Non-pigmented ciliary epithelial cell (primary cell): ENCODE data around the gene TTLL11.

Experiments
- DNase-seq: peaks from one replicate; pipeline ENCODE4 v3.0.0-alpha.2; 2010; ENCODE audit warnings: low read depth

Gene TTLL11, protein sequence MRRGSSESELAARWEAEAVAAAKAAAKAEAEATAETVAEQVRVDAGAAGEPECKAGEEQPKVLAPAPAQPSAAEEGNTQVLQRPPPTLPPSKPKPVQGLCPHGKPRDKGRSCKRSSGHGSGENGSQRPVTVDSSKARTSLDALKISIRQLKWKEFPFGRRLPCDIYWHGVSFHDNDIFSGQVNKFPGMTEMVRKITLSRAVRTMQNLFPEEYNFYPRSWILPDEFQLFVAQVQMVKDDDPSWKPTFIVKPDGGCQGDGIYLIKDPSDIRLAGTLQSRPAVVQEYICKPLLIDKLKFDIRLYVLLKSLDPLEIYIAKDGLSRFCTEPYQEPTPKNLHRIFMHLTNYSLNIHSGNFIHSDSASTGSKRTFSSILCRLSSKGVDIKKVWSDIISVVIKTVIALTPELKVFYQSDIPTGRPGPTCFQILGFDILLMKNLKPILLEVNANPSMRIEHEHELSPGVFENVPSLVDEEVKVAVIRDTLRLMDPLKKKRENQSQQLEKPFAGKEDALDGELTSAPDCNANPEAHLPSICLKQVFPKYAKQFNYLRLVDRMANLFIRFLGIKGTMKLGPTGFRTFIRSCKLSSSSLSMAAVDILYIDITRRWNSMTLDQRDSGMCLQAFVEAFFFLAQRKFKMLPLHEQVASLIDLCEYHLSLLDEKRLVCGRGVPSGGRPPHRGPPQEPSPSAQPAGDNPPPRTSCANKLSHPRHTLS

DNA sequence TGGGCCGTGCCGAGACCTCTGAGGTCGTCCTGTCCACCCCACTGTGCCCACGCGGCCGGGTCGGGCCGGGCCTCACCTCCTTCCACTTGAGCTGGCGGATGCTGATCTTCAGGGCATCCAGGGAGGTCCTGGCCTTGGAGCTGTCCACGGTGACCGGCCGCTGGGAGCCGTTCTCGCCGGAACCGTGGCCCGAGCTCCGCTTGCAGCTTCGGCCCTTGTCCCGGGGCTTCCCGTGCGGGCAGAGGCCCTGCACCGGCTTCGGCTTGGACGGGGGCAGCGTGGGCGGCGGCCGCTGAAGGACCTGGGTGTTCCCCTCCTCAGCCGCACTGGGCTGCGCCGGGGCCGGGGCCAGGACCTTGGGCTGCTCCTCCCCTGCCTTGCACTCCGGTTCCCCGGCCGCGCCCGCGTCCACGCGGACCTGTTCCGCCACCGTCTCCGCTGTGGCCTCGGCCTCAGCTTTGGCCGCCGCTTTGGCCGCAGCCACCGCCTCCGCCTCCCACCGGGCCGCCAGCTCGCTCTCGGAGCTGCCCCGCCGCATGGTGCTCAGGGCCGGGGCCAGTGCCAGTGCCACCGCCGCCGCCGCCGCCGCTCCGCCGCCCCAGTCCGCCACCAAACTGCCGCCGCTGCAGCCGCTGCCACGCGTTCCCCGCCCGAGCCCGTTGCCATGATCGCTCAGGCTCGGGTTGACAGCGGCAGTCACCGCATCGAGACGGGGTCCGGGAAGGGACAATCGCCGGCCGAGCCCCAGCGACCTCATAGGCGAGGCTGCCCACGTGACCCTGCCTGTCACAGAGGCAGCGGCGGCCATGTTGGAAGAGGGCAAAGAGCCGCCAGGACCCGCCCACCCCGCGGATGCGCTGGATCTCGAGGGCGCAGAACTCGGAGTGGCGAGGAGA, at the start of gene TTLL11:
Gene TTLL11, minus strand, starts transcription at position 698 of the 896 bp plus-strand sequence. Its CDS starts 160 bp downstream, at position 538.
- DNase-seq = peak; percentile 55

DNA sequence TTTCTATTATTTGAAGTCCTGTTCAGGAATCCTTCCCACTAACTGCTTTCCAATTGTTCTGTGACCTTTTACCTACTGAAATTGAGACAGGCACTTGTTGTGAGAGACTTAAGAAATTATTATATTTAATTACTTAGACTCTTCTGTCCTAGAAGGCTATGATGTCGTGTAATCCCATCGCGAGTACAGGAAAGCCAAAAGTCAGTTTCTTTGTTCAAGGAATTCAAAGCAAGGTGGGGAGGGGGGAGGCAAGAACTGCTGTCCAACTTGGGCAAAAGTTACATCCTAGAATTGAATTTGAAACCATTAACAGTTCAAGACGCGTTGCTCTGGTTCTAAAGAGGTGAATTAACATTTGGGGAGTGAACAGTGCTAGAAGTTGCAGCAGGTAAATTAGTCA, 48.6 kb upstream of the TTLL11 start:
- no peak for DNase-seq

DNA sequence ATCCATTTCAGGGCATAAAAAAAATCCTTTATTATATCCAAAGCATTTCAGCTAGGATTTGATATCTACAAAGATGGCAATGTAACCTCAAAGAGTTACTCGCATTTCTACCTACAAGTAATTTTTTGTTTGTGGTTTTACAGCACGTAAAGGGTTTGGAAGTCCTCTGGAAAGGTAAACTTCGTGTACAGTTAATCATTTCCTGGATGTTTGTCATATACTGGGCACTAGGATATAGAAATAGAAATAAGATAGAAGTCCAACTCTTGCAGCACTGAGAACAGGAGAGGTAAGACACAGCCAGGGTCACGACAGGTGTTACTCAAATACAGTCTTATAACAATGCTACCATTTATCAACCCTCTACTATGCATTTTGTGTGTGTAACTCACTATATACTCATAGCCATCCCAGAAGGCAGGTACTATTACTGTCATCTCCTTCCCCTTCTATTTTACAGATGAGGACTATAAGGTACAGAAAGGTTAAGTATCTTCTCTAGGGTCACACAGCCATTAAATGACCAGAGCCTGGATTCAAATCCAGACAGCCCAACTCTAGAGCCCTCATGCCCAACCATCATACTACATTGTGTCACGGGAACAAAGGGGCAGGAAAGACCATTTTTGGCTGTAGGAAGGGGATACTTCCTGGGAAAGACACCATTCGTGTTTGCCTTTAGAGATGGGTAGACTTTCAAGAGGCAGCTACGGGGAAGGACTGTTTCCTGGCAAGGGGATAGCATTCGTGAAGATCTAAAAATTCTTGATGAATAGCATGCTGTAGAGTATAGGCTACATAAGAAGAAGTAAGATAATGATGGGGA, 47.5 kb upstream of the TTLL11 start:
- DNase-seq = no peak

DNA sequence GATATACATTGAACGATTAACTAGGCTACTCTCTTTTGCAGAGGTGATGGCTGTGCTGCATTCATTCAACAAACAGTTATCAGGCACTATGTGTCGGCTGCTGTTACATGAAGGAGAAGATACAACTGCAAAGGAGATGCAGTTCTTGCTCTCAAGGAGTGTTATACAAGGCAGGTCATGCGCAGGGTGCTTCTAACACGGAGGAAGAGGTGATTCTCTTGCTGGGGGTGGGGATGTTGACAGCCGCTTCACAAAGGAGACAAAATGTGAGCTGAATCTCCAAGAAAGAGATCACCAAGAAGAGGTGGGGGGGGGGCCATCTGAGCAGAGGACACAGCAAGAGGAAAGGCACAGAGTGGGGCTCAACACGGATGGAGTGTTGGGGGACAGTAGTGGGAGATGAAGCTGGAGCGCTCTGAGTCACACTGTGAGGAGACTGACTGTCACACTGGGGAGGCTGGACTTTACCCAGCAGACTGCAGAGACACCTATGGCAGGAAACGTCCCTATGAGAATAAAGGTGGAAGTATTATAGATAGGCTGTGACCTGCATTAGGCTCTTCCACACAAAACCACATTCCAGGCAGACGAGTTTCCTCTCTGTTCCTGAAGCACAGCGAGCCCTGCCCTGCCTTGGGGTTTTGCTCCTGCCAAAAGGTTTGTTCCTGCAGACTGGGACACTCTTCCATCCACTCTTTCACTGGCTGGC, 45.6 kb upstream of the TTLL11 start:
- DNase-seq = no peak

DNA sequence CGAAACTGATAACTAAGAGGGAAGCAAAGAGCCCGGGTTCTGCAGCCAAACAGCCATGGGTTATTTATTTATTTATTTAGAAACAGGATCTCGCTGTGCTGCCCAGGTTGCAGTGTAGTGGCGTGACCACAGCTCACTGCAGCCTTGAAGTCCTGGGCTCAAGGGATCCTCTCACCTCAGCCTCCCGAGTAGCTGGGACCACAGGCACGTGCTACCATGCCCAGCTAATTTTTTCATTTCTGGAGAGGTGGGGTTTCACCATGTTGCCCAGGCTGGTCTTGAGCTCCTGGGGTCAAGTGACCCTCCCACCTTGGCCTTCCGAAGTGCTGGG, 42.4 kb upstream of the TTLL11 start:
- DNase-seq = no peak

DNA sequence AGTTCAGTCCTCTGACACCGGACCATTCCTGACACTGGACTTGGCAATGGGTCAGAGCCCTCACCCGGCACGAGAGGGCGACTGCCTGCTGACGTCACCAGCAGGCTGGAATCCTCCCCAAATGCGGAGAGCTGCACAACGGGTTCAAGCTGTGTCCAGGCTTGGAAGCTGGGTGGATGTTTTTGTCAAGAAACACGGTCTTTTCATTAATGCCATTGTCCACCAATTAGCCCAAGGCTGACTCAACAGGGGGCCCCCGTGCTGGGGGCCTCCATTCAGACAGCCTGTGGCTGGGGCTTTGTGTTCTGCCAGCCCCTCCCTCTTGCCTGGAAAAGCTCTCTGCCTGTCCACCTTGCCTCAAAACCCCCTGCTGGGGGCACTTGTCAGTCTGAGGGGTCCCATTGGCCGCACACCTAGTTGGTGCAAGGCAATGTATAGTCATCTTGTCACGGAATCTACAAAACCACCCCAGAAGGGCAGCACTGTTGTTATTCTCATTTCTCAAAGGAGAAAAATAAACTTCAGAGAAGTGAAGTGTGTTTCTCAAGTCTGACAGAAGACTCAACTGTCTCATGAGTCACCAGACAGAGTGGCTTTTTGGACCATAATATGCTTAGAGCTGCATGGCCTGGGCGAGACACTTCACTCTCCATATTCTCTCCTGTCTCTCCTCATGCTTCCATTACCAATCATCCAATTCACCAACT, 41.9 kb upstream of the TTLL11 start:
- no peak for DNase-seq

DNA sequence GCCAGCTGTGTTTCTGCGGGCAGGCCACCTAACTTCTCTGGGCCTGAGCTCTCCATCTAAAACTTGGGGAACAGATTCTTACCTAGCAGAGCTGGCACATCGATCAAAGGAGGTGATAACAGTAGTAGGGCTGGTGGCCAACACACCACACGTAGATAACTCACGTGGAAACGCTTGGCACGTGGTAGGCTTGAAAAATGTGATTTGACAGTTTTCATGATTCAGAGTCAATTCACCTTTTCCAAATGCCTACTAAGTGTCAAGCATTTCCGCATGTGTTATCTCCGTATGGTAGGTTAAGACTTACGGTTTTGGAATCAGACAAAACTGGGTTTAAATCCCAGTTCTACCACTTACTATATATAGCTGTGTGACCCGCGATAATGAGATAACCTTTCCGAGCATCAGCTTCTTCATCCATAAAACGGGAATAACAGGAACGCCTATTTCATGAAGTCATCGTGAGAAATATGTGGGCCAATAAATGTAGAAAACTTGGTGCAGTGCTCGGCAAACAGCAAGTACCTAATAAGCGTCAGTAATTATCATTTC, 41.0 kb upstream of the TTLL11 start:
- DNase-seq = no peak

DNA sequence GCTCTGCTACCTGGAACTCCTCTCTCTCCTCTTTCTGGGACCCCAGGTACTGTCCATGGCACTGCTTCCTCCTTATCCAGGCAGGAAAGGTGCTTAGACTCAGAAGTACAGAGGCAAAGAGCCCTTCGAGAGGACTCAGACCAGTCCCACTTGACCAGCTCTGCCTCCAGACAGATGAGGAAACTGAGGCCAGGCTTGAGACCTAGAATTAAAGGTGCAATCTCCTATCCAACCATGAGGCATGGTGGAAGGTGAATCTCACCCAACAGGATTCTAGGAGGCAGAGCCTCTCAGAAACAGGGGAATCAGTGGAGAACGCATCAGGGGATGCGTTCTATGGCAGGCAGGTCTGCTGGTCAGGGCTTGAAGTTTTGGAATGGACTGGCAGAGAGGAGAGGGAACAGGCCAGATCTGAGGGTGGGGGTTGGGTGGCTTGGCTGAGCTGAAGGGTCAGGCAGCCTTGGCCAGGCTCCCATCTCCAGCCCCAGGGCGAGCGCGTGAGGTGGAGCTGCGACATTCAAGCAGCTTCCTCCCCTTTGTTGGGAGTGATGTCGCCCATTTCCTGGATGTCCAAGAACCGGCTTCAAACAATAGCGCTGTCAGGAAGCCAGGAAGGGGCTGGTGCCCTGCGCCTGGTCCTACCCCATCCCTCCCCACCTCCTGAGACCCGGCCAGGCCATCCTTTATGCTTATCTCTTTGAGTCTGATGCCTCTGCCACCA, 40.3 kb upstream of the TTLL11 start:
- DNase-seq = no peak

DNA sequence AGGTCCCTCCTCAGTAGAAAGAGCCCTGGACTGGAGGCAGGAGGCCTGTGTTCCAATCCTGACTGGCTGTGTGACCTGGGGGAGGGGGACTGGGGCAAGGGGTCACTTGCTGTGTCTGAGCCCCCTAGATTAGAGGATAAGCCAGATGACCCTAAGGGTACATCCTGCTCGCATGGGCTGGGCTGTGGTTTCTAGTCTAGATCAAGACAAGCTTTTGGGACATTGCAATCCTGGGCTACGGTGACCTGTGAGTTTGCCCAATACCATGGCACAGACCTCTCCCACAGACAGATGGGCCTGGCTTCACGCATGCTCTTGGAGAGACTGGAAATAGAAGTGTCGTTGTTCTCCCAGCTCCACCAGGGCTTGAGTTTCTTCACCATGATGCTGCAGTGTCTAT, 39.4 kb upstream of the TTLL11 start:
- no peak for DNase-seq

DNA sequence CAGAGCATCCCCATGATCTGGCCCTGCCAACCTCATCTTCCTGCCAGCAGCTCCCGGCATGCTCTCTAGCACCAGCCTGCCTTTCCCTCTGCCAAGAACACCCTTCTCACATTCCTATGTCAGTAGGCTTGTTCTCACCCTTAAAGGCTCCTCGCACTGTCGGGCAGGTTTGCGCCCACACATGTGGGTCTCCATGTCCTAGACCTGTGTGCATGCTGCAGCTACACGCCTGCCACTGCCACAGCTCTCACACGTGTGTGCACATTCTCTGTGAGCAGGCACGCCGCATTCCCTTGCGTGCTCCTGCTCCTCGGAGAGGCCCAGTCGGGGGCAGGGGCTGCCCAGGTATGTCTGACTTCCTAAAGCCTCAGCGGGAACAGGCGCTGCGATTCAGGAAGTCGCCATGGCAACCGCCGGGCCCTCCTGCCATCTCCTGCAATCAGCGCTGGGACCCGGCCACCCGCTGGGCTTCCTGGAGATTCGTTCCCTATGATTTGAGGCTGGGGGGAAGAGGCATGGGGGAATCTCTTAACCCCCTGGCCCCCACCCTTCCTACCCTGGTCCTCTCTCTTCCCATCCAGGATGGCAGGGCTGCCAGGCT, 38.4 kb upstream of the TTLL11 start:
- no peak for DNase-seq

DNA sequence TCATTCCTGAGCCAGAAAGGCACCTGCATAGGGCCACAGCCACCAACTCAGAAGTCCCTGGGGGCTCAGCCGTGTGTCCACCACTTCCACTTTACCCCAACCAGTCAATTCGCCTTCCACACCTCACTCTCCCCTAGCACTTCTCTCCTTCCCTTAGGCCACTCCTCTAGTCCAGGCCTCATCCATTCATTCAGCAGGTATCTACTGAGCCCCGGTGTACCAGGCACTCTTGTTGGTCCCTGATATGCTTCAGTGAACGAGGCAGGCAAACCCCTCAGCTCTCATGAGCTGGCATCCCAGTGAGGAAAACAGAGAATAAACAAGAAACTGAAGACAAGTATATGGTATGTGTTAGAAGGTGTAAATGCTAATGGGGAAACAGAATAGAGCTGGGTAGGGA, 37.7 kb upstream of the TTLL11 start:
- DNase-seq = no peak

DNA sequence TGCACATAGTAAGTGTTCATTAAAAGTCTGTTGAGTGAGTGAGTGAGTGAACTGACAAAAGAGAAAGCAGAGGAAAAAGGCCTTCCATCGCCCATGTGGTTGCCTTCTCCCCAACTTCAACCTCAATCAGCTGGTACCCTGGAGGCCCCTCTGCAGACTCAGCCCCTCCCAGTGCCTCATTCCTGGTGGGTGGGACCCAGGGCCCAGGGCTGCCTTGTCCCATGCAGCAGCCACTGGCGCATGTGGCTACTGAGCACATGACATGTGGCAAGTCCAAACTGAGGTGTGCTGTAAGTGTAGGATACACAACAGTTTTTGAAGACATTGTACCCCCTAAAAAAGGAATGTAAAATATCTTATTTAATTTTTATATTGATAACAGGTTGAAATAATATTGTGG, 36.9 kb upstream of the TTLL11 start:
- DNase-seq = no peak

DNA sequence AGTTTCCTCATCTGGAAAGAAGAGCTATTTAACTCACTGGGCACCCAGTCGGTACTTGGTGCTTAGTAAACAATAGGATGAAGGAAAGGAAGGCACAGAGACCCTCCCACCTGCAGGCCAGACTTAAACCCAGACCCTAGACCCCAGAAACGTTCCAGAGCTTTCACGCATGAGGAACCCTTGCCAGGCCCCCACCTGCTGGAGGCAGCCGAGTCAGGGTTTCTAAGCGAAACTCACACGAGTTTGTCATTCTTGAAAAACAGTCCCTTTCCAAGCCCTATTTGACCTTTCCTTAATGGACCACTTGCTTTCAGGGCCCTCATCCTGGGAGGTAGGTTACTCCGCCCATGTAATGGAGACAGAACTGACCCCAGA, 35.8 kb upstream of the TTLL11 start:
- DNase-seq = no peak

DNA sequence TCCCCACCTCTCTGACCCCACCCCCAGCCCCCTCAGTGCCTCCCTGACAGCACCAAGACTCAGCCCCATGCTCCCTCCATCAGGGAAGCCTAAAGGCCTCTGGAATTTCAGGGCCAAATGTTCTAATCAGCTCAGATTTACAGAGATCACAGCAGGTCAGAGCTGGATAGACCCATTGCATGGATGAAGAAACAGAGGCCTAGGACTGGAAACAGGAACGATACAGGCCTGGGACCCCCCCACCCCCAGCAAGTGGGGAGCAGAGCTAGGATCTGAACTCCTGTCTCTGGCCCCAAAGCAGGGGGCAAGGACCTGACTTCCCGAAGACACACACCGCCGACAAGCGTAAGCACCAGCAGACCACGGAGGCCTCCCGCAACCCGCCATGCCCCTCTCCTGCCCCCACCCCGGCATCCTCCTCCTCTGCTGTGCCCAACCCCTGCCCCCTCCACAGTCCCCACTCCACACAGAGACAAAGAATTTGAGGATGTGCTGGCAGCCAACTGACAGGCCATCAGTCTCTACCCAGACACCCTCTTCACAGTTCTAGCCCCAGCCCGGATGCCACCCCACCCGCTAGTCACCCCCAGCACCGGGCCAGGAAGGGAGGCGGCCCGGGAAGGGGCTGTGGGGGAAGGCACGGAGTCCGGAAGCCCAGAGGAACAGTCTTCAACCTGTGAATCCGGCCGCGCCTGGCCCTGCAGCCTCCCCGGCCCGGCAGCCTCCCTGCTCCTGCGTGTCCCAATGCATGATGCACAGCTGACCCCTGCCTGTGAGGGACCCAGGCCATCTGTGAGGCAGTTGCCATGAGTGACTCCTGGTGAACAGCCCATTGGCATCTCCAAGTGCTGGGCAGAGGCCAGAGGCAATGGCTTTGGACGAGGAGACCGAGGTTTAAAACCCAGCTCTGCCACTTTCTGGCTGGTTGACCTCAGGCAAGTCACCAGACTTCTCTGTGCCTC, 35.2 kb upstream of the TTLL11 start:
- DNase-seq = no peak

DNA sequence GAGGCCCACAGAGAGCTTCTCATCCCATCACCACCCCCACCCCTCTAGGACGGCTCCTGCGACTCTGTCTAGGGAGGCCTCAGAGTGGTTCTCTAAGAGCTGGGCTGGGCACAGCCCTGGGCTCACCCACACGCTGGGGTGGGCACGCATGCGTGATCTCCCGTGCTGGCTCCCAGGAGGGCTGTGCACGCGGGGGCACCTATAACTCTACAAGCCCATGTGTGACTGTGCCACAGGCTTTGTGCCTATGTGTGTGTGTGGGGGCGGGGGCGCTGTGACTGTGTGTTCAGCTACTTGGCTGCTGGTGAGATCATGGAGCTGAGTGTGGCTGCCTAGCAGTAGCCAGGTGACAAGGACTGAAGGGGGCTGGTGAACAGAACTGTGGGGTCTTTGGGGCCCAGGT, 34.3 kb upstream of the TTLL11 start:
- no peak for DNase-seq

DNA sequence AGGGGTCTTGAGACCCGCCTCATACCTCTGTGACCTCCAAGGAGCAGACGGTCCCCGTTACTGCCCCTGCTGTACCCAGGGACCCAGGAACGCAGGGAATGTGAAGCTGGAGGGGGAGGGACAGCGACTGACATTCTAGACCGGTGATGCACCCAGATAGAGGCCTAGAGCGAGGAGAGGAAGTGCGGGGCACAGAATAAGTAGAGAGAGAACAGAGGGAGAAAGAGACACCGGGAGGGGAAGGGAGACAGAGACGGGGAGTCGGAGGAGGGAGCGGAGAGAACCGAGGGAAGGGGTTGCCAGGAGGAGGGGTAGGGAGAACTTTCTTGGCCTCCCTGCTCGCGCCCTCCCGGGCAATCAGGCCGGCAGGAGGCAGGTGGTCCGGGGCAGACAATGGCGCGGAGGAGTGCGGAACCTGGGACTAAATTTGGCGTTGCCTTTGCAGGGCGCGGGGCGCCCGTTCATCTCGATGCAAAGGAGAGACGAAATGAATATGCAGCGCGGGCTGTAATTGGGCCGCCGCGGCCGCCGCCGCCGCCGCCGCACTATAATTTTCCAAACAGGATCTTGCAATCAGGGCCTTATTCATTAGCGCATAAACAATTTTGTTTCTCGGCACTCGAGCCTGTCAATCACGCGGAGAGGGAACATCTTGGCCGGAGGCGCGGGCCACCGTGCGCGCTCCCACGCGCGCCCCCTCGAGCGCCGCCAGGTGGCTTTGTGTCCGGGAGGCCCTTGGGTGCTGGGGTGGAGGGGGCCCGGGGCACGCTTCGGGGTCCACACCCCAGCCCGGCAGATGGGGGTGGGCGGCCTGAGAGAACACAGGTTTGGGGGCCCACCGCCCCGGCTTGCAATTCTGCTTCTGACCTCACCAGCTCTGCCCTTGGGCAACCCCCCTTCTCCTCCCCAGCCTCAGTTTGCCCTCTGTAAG, 33.5 kb upstream of the TTLL11 start:
- no peak for DNase-seq
